GM10248 (cell line): ENCODE results near the gene SESN2.

Source experiments
- CTCF ChIA-PET: fragments of 300-600 bp; sonication (Branson Sonifier 250); formaldehyde crosslinking; extraction: SDS; loops from one replicate; lab custom pipeline; 2021; ENCODE audit warnings: antibody characterized with exemption; lab: Yijun Ruan, JAX
- POLR2A ChIA-PET: fragments of 350-650 bp; sonication (Branson Sonifier 250); formaldehyde crosslinking; extraction: SDS; loops from one replicate; lab custom pipeline; 2020; ENCODE audit warnings: antibody characterized with exemption; lab: Yijun Ruan, JAX
- DNase-seq: peaks from one replicate; pipeline ENCODE4 v3.0.0; 2012; ENCODE audit errors: extremely low spot score
- TF ChIP-seq, protein P1 (sequence below): IDR thresholded peaks from 2 replicates; pipeline ENCODE4 v1.5.1; 2012; ENCODE audit warnings: mild to moderate bottlenecking, low read depth; ENCODE audit errors: extremely low read depth, missing control alignments, control extremely low read depth

Gene SESN2

DNA sequence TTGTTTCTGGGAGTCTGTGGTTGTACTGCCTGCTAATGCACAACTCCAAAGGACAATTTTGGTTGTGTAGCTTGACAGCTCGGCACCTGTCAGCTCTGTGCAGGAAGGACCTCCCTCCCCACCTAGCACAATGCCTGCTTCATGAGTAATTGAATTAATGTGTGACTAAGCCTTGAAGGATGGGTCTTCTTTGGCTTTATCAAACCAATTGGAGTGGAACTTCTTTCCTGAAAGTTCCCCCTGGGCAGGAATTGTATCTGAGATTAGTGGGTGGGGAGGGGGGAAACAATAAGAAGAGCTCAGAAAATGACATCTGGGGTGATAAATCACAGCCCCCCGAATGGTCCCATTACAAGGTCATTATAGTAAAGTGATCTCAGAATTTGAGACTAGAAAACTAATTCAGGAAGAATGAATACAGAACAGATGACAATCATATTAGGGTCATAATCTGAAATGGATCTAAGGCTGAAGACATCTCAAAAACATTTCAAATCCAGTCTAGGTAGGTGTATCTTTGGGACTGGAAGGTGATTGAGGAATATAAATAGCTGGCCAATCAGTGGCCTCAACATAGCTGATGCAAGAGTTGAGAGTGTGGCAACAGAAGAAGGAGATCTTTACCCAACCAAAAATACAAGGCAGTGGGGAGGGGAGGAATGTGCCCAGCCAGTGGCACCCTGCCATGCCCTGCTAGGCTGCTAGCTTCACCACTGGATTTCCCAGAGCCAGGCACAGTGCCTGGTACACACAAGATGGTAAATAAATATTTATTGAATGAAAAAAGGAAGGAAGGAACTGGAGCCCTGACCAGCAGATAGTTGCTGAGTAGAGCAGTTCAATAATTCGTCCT is 10.1 kb upstream of the SESN2 start:
- ChIA-PET CTCF (interaction anchor here (0.7 to 4.3 kb wide), 54 partner anchors 11 to 628 kb away, joined by 3 to 111 read pairs (median 4); partner anchors contain the start of genes ATP5IF1, GMEB1, MED18 and PHACTR4), POLR2A (interaction anchor here (0.7 to 1.8 kb wide), 4 partner anchors 9 to 332 kb away, joined by 3 to 9 read pairs (median 6); partner anchors contain the start of gene ATP5IF1)
- TF ChIP-seq, protein P1, sequence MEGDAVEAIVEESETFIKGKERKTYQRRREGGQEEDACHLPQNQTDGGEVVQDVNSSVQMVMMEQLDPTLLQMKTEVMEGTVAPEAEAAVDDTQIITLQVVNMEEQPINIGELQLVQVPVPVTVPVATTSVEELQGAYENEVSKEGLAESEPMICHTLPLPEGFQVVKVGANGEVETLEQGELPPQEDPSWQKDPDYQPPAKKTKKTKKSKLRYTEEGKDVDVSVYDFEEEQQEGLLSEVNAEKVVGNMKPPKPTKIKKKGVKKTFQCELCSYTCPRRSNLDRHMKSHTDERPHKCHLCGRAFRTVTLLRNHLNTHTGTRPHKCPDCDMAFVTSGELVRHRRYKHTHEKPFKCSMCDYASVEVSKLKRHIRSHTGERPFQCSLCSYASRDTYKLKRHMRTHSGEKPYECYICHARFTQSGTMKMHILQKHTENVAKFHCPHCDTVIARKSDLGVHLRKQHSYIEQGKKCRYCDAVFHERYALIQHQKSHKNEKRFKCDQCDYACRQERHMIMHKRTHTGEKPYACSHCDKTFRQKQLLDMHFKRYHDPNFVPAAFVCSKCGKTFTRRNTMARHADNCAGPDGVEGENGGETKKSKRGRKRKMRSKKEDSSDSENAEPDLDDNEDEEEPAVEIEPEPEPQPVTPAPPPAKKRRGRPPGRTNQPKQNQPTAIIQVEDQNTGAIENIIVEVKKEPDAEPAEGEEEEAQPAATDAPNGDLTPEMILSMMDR: no peak
- no peak for DNase-seq

DNA sequence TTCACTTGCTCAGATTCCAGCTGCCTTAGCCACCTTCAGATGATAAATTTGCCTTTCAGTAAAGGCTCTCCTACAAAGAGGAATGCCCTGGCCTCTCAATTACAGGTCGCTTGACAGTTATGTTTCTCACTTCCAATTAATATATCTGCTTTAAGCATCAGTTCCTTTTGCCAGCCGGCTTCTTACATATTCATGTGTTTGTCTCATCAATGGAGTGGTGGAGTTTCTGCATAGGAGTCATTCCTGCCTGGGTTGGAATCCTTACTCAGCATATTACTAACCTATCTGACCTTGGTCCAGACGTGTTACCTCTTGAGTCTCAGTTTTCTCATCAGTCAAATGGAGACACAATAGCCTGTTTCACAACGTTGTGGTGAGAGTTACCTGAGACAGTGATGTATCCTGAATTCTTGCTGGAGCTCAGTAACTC is 9.4 kb upstream of the SESN2 start:
- no peak for DNase-seq
- CTCF ChIA-PET: interaction anchor here (1.0 to 4.3 kb wide), 20 partner anchors 11 to 627 kb away, joined by 3 to 111 read pairs (median 6); partner anchors contain the start of genes ATP5IF1, PHACTR4, SESN2 and STX12
- POLR2A ChIA-PET: interaction anchor here (0.7 to 1.4 kb wide), 2 partner anchors 8 to 12 kb away, joined by 3 to 6 read pairs; no protein-coding TSS in a partner anchor
- TF ChIP-seq, protein P1: no peak

DNA sequence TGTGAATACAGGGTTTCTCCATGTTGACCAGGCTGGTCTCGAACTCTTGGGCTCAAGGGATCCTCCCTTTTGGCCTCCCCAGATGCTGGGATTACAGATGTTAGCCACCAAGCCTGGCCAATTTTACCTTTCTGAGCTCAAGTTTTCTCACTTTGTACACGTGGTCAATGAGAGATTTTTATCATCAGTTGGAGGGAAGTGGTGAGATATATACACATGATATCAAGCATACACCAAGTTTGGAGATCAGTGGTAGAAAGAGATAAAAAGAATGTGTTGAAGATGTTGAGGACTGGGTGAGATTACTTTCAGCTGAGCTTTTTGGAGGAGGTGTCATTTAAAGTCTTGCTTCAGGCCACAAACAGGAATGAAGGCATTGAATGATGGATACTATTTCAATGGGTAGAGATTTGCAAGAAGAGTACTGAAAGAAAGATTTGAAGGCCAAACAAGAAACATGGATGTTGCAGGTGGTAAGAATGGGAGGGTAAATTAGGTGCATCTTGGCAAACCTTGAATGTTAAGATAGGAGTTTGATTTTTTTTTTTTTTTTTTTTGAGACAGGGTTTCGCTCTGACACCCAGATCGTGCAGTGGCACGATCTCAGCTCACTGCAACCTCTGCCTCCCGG is 3.0 kb upstream of the SESN2 start:
- ChIA-PET POLR2A (interaction anchor here (0.7 kb wide), 1 partner anchor 600 kb away, joined by 4 read pairs; no protein-coding TSS in a partner anchor), CTCF (interaction anchor here (1.7 to 9.8 kb wide), 2 partner anchors 8 to 11 kb away, joined by 7 to 111 read pairs; no protein-coding TSS in a partner anchor)
- TF ChIP-seq, protein P1: no peak
- DNase-seq: no peak

DNA sequence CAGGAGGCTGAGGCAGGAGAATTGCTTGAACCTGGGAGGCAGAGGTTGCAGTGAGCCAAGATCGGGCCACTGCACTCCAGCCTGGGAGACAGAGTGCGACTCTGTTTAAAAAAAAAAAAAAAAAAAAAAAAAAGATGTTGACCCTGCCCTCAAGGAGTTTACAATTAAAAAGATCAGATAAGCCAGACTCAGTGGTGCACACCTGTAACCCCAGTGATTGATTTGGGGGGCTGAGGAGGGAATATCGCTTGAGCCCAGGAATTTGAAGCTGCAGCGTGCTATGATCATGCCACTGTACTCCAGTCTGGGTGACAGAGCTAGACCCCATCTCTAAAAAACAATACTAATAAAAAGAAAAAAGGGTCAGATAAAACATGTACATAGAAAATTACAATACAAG is 1.6 kb upstream of the SESN2 start:
- POLR2A ChIA-PET: interaction anchor here (1.3 kb wide), 1 partner anchor 9 kb away, joined by 6 read pairs; no protein-coding TSS in a partner anchor
- TF ChIP-seq, protein P1: no peak
- CTCF ChIA-PET: interaction anchor here (1.1 to 9.8 kb wide), 3 partner anchors 9 to 166 kb away, joined by 3 to 111 read pairs (median 5); no protein-coding TSS in a partner anchor
- DNase-seq: no peak

DNA sequence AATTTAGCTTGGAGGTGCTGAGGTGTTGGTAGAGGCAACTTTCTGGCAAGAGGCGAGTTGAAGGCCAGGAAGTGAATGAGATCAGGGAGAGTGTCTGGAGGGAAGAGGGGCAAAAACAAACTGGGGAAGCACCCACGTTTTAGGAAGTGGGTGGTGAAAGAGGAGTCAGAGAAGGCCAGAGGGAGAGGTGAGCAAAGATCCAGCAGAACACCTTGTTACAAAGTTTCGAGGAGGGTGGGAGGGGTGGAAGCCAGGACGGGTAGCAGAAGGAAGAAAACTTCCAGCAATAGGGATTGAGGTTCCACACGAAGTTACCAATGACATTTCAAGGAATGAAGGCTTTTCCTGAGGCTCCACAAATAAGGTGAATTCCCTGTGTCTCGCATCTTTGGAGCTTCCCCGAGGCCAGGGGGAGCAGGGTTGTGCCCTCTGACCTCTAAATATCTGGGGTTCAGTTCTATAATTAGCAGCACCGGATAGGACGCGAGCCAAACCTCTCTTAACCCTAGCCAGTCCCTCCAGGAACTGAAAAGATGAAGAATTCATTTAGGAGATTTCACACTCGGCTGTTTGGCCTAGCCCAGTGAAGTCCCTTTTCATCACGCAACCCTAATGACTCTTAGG is 578 bp upstream of the SESN2 start:
- DNase-seq: no peak
- CTCF ChIA-PET: interaction anchor here (1.3 to 9.8 kb wide), 2 partner anchors 10 to 14 kb away, joined by 5 to 111 read pairs; no protein-coding TSS in a partner anchor
- POLR2A ChIA-PET: interaction anchor here (0.6 to 1.5 kb wide), 4 partner anchors 10 to 243 kb away, joined by 3 to 6 read pairs (median 3); partner anchors contain the start of gene MED18
- TF ChIP-seq, protein P1: no peak
